Measurements from ENCODE around the gene NPIPA8. TPM values are rescaled to one million over a fixed set of nuclear protein-coding genes. Genes with fewer than 3 reads are reported as not detected.
"Not testable (repeated sequence)": the region's sequence is repeated elsewhere in the genome, so short reads cannot be mapped to it uniquely, and the experiment has no call there.

Gene NPIPA8
- total and polyA plus RNA-seq, 8 donors = 4.9 to 21.7 (median 9.8) TPM; not detected in 4

GRCh38 chr16:18309159-18309558, 27.4 kb downstream of the NPIPA8 start:
- intact Hi-C loops (cut with DNase I; ENCODE audit: low total_unique reads); H3K4me1 ChIP-seq; H3K9me3 ChIP-seq; H3K27me3 ChIP-seq; H3K27ac ChIP-seq; H3K4me3 ChIP-seq; DNase-seq; H3K36me3 ChIP-seq: not testable (repeated sequence)
- no CpG with 5 or more reads among the region's 2 CpGs for WGBS, 5 donors

- H3K4me3 ChIP-seq; DNase-seq; H3K4me1 ChIP-seq; H3K27ac ChIP-seq; H3K27me3 ChIP-seq; intact Hi-C loops (cut with DNase I; ENCODE audit: low total_unique reads); H3K9me3 ChIP-seq; H3K36me3 ChIP-seq: not testable (repeated sequence)
- WGBS, 5 donors = 22 to 38% (median 23%) methylated on average over 1 of the region's 3 CpGs; no CpG with 5 or more reads in 2 of the 5 donors
Observed at GRCh38 chr16:18307241-18307640, 29.3 kb downstream of the NPIPA8 start.

GRCh38 chr16:18306066-18306465, 30.5 kb downstream of the NPIPA8 start:
- H3K9me3 ChIP-seq; DNase-seq; H3K4me3 ChIP-seq; H3K36me3 ChIP-seq; intact Hi-C loops (cut with DNase I; ENCODE audit: low total_unique reads); H3K4me1 ChIP-seq; H3K27ac ChIP-seq; H3K27me3 ChIP-seq: not testable (repeated sequence)
- WGBS, 5 donors = 67 to 77% (median 72%) methylated on average over 1 to 4 of the region's 5 CpGs; no CpG with 5 or more reads in 1 of the 5 donors

GRCh38 chr16:18303059-18303706, 33.4 kb downstream of the NPIPA8 start:
- H3K4me3 ChIP-seq; H3K27ac ChIP-seq; H3K9me3 ChIP-seq; H3K27me3 ChIP-seq; intact Hi-C loops (cut with DNase I; ENCODE audit: low total_unique reads); H3K4me1 ChIP-seq; H3K36me3 ChIP-seq; DNase-seq: not testable (repeated sequence)
- 80 to 87% methylated on average over 4 to 5 of the region's 15 CpGs; no CpG with 5 or more reads in 3 of the 5 donors for WGBS, 5 donors

GRCh38 chr16:18297714-18298113, 38.8 kb downstream of the NPIPA8 start:
- H3K9me3 ChIP-seq; intact Hi-C loops (cut with DNase I; ENCODE audit: low total_unique reads); DNase-seq; H3K27ac ChIP-seq; H3K36me3 ChIP-seq; H3K4me3 ChIP-seq; H3K4me1 ChIP-seq; H3K27me3 ChIP-seq: not testable (repeated sequence)
- no CpG with 5 or more reads among the region's 1 CpG for WGBS, 5 donors

- intact Hi-C loops (cut with DNase I; ENCODE audit: low total_unique reads); H3K27ac ChIP-seq; H3K27me3 ChIP-seq; H3K4me3 ChIP-seq; H3K4me1 ChIP-seq; H3K36me3 ChIP-seq; H3K9me3 ChIP-seq; DNase-seq: not testable (repeated sequence)
- WGBS, 5 donors = no CpG with 5 or more reads among the region's 7 CpGs
Observed at GRCh38 chr16:18296931-18297330, 39.6 kb downstream of the NPIPA8 start.

GRCh38 chr16:18294371-18294770, 42.2 kb downstream of the NPIPA8 start:
- H3K36me3 ChIP-seq; H3K9me3 ChIP-seq; intact Hi-C loops (cut with DNase I; ENCODE audit: low total_unique reads); H3K27ac ChIP-seq; H3K4me1 ChIP-seq; H3K4me3 ChIP-seq; DNase-seq; H3K27me3 ChIP-seq: not testable (repeated sequence)
- no CpG with 5 or more reads among the region's 5 CpGs for WGBS, 5 donors

GRCh38 chr16:18293337-18293956, 43.1 kb downstream of the NPIPA8 start:
- intact Hi-C loops (cut with DNase I; ENCODE audit: low total_unique reads); H3K27ac ChIP-seq; H3K27me3 ChIP-seq; H3K4me1 ChIP-seq; DNase-seq; H3K9me3 ChIP-seq; H3K4me3 ChIP-seq; H3K36me3 ChIP-seq: not testable (repeated sequence)
- 46 to 73% methylated on average over 1 to 2 of the region's 3 CpGs; no CpG with 5 or more reads in 3 of the 5 donors for WGBS, 5 donors

GRCh38 chr16:18290959-18291358, 45.6 kb downstream of the NPIPA8 start:
- H3K4me3 ChIP-seq; H3K4me1 ChIP-seq; DNase-seq; H3K9me3 ChIP-seq; H3K27me3 ChIP-seq; intact Hi-C loops (cut with DNase I; ENCODE audit: low total_unique reads); H3K36me3 ChIP-seq; H3K27ac ChIP-seq: not testable (repeated sequence)
- 50% methylated on average over 1 of the region's 2 CpGs; no CpG with 5 or more reads in 4 of the 5 donors for WGBS, 5 donors

GRCh38 chr16:18286342-18286741, 50.2 kb downstream of the NPIPA8 start:
- H3K27me3 ChIP-seq; H3K9me3 ChIP-seq; H3K36me3 ChIP-seq; intact Hi-C loops (cut with DNase I; ENCODE audit: low total_unique reads); H3K4me3 ChIP-seq; DNase-seq; H3K27ac ChIP-seq; H3K4me1 ChIP-seq: not testable (repeated sequence)
- WGBS, 5 donors = 75 to 100% (median 80%) methylated on average over 1 of the region's 1 CpG; no CpG with 5 or more reads in 2 of the 5 donors

- H3K4me3 ChIP-seq; H3K9me3 ChIP-seq; H3K27me3 ChIP-seq; H3K36me3 ChIP-seq; intact Hi-C loops (cut with DNase I; ENCODE audit: low total_unique reads); H3K4me1 ChIP-seq; DNase-seq; H3K27ac ChIP-seq: not testable (repeated sequence)
- WGBS, 5 donors = no CpG with 5 or more reads among the region's 3 CpGs
Observed at GRCh38 chr16:18280319-18280718, 56.2 kb downstream of the NPIPA8 start.

GRCh38 chr16:18276756-18277155, 59.8 kb downstream of the NPIPA8 start:
- H3K36me3 ChIP-seq; H3K27me3 ChIP-seq; H3K4me3 ChIP-seq; H3K9me3 ChIP-seq; intact Hi-C loops (cut with DNase I; ENCODE audit: low total_unique reads); H3K4me1 ChIP-seq; H3K27ac ChIP-seq; DNase-seq: not testable (repeated sequence)
- WGBS, 5 donors = 64 to 78% (median 78%) methylated on average over 1 of the region's 3 CpGs; no CpG with 5 or more reads in 2 of the 5 donors
